ENCODE results near the gene LRRC34.

Gene LRRC34, protein sequence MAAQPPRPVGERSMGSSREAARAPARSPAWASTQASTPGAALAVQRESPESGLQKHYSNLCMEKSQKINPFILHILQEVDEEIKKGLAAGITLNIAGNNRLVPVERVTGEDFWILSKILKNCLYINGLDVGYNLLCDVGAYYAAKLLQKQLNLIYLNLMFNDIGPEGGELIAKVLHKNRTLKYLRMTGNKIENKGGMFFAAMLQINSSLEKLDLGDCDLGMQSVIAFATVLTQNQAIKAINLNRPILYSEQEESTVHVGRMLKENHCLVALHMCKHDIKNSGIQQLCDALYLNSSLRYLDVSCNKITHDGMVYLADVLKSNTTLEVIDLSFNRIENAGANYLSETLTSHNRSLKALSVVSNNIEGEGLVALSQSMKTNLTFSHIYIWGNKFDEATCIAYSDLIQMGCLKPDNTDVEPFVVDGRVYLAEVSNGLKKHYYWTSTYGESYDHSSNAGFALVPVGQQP

DNA sequence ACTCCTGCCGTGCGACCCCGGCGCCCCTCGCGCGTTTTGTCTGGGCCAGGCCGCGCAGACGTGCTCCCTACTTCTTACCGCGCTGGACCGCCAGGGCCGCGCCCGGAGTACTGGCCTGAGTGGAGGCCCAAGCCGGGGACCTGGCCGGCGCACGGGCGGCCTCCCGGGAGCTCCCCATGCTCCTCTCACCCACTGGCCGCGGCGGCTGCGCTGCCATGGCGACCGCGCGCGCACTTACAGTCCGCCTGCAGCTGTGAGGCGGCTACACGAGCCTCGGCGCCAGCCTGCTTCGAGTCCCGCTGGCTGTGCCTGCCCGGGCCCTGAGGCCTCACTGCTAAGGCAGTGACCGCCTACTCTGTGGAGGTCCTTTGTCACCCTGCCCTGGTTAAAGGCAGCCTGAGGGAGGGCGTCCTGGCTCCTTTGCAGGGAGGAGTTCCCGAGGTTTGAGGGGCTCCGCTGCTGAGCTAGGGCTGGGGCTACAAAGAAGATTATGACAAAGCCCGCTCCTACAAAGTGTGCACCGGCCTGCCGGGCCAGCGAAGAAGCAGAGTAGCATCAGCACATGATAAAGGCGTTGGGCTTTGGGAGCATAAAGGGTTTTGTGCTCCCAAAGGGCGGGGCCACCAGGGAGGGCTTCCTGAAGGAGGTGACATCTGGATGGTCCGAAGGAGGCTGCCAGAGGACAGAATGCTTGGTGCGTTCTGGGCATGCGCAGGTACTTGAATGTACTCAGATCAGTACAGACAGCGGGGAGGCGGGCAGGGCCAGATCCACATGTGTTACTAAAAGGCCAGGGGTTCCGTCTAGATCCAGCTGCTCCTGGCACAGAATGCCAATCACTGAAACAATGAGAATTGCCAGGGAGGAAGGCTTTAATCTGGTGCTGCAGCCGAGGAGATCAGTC, at the start of gene LRRC34, which contains the start of gene LRRIQ4:
Gene LRRC34 (minus strand): TSS at position 573 of the 904 bp plus-strand sequence. CDS start 356 bp downstream, at position 217.
Gene LRRIQ4 (plus strand): TSS at position 539 of the 904 bp plus-strand sequence. CDS start 9,052 bp downstream, outside the sequence.
- peak; percentile 70 for DNase-seq

DNA sequence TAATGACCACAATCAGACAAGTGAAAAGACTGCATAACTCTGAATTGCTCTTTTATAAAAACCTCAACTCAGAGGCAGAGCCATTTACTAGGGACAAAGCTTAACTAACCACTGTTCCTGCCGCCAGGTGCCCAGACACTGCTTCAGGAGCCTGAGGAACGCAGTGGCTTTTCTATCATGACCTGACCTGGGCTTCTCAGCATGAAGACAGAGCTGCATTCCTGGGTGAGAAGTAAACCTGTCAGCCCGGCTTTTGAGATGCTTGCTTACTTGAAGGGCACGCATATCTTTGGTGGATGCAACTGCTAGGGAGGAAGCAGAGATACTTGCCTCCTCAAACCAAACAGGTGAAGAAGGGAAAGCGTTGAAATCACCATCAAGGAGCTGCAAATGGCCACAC, 49.2 kb upstream of the LRRC34 start:
- DNase-seq: no peak

DNA sequence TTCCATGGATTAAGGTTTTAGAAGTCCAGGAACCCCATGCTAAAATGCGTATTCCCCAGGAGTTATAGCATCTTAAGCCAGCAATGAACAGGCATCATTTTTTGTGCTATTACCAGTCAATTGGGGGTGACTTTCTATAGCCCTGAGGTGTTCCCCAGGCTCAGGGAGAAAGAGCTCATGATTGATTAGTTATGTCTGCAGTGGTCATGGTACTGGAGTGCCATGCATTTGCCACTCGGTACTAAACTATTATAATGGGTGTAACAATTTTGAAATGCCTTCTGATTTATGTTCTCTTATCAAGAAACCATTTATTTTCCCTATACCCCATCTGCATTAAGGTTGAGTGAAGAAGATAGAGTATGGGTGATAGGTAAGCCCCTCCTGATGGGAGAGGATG, 45.1 kb upstream of the LRRC34 start:
- DNase-seq: no peak

DNA sequence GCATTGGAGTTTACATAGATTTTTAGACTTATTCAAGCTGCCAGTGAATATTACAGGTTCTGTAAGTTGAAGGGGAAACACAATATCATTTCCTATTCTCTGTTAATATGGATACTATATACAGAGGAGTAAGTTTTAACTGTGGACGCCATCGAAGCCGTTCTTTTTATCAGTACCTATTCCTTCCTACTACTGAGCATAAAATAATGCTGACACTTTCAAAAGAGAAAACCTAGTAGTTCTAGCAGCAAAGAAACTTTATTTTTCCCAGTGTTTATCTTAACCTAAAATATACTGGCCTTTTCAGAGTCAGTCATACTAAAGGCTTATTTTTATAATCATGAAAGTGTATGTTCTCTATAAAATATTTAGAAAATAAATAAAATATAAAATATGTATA, 42.8 kb upstream of the LRRC34 start:
- no peak for DNase-seq

DNA sequence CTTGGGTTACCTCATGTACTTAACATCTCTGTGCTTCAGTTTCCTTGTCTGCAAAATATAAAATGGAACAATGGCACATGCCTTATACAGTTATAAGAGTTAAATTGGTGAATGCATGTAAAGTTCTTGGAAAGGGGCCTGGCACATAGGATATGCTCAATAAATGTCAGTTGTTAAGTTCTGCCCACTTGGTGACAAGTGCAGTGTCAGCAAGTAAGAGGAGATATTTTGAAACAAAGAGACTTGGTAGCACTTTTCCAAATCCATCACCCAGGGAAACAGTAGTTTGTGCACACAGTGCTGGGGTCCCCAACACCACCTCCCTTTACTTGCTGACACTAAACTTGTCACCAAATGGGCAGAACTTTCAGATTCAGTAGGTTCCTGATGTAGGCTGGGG, 37.9 kb upstream of the LRRC34 start:
- DNase-seq: no peak

DNA sequence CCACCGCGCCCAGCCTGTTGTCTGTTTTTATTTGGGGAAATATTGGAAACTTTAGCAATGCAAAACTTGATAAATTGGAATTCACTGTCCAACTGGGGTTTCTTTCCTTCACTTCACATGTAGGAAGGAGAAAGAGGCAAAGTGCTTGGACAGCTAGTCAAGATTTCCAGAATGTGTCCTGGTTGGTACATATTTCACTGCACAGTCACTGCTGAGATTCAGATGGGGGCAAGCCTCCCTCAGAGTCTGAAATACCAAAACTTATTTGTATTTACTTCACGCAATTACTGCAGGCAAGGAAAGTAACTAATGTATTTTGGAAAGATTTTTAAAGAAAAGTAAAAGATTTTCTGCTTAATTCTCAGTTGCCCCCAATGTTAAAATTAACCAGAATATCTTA, 36.0 kb upstream of the LRRC34 start:
- DNase-seq: no peak

DNA sequence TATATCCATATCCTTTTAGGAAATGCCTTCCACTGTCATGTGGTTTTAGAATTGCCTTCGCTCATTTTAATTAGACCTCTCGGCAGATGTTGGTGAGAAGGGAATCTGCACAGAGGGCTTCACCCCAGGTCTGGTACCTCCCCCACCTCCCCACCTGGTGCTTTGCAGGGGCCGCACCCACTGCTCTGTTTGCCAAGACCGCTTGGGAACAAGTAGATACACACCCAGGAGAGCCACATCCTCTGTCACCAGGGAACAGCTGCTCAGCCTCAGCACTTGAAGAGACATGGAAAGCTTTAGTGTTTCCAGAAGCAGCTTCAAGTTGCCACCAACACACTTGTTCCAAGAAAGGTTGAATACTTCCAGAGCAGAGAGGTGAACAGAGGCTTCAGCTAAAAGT, 35.2 kb upstream of the LRRC34 start:
- DNase-seq: no peak

DNA sequence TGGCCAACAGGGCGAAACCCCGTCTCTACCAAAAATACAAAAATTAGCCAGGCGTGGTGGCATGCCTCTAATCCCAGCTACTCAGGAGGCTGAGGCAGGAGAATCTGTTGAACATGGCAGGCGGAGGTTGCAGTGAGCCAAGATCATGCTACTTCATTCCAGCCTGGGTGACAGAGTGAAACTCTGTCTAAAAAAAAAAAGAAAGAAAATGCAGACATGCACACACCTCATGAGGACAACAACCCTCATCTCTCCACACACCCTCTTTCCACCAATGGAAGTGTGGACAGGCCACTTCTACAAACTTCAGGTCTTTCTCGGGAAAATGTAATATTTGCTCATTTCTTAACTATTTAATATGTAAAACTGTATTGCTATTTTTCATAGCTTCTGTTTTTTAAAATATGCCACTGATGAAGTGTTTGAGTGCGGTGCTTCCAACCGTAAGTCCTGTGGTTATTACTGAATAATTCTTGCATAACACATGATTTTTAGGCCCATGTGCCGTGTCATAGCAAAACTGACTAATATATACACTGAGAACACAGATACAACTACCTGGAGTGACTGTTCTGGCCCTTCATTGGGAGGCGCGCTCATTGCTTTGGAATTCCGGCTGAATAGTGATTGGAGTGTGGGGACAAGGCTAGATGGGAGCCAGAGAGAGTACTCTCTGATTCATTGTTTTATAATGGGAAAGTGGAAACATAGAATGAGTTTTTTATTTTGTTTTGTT, 33.9 kb upstream of the LRRC34 start:
- no peak for DNase-seq

DNA sequence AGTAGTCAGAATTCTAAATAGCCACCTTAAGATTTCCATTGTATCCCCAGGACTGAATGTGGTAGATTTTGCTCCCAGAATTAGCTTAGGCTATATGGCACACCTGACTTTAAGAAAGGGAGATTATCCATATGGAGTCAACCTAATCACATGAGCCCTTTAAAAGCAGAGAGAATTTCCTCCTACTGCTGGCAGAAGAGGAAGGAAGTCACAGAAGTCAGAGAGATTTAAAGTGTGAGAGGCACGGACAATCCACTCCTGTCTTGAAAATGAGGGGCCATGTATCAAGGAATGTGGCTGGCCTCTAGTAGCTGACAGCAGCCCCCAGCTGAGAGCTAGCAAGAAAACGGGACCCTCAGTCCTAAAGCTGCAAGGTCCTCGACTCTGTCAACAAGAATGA, 30.3 kb upstream of the LRRC34 start:
- DNase-seq: no peak

DNA sequence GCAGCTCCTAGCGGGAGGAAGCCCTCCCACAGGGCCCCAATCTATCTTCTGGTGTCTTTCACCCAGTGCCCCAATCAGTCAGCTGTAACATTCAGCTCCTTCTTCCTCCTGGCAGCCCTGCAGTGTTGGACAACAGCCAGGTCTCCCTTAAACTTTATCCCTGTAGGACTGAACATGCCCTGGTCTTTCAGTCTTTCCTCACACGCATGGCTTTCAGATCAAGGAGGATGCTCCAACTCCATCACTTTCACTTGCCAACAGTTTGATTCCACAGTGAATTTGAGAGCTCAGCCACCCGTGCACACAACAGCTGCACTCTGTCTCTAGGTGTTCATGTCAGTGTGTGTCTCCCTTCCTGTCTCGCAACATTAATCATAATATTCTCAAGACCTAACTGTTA, 28.5 kb upstream of the LRRC34 start:
- DNase-seq: no peak

DNA sequence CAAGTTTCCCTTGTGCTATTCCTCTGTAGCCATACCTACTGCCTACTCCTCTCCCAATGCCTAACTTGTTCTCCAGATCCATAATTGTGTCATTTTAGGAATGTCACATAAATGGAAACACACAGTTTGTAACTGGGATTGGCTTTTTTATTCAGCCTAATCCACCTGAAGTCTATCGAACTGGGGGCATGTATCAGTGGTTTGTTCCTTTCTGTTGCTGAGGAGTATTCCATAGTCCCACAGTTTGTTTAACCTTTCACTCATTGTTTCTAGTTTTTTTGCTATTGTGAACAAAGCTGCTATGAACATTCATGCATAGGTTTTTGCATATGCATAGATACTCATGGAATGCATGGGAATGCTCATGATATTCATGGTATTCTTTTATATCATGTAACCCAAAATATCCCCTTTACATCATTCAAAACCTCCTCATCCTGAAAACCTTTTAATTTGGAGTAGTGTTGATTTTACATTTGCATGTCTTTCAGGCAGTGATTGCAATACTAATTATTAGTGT, 25.9 kb upstream of the LRRC34 start:
- DNase-seq: no peak

DNA sequence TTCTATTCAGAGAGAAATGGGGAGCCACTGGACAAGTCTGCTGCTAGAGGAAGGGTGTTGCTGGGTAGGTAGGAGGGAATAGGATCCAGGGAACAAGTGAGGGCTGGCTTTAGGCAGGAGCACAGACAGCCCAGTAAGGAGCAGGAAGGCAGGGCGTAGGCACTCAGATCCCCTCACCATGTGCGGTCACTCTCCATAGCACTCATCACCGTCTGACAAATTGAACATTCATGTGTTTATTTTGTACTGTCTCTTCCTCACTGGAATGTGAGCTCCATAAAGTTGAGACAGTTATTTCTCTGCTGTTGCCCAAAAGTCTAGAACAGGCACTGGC, 24.2 kb upstream of the LRRC34 start:
- no peak for DNase-seq

DNA sequence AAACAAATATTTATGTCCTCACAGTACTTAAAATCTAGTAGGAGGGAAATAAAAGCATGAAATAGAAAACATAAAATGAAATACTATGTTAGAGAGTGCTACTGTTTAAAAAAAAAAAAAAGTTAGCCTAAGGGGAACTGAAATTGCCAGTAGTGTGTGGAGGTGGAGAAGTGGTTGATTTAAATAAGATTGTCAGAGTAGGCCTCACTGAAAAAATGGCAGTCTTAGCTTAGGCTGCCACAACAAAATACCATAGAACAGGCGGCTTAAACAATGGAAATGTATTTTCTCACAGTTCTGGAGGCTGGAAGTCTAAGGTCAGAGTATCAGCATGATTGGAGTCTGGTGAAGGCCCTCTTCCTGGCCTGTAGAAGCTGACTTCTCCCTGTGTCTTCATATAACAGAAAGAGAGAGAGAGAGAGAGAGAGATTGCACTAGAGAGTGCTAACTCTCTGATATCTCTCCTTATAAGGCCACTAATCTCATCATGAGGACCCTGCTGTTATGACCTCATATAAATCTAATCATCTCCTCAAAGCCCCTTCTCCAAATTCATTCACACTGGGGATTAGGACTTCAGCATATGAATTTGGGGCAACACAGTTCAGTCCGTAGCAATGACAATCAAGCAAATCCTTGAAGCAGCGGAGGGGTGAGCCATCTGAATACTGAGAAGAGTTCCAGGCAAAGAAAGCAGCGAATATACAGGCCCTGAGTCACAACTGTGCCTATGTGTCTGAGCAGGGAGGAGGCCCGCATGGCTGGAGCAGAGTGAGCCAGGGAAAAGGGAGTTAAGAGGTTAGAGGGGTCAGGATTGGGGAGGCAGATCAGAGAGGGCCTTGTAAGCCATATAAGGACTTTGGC, 23.6 kb upstream of the LRRC34 start:
- no peak for DNase-seq

DNA sequence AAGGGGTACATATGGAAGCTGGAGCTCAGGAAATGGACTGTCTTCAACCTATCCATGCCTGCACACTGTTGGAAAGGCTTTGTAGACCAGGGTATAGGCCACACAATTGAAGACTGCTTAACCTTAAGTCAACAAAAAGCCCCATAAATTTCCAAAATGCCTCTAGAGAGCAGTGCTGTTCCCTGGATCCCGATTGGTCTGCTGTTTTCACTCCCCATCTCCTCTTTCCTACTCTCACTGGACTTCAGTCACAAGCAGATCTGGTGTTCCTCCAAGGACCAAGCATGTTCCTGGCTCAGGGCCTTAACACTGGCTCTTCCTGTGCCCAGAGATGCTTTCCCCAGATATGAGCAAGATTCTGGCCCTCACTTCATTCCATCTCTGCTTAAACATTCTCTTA, 22.8 kb upstream of the LRRC34 start:
- DNase-seq: no peak

DNA sequence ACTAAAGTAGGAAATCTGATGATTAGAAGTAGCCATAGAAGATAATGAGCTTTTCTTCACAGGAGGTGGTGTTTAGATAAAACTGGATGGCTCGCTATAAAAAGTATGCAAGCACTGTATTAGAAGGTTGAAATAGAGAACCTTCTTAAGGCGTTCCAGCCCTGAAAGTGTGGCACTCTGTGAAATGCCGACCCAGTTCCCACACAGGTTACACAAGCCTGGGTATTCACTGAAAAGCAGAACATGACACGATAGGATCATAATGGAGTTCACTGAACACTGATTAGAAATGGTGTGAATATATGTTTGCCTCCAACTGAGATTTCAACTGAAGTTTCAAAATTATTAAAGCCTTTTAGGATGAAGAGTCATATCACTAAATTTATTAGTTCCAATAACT, 15.0 kb upstream of the LRRC34 start:
- no peak for DNase-seq

DNA sequence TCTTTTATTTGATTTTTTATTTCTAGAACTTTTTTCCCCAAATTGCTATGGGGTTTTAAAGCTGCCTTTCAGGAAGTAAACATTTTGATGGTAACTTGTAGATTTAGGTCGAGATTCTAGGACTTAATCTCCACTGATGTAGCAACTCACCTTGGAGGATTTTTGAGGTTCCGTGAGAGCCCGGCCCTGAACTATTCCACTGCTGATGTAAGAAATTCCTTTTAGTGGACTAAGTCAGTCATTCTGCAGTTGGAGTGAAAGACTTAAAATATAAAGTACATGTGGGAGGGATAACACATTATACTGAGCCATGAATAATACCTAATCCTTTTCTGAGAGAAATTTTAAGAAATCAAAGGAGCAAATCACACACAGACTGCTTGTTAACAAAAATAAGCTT, 12.6 kb upstream of the LRRC34 start:
- no peak for DNase-seq

DNA sequence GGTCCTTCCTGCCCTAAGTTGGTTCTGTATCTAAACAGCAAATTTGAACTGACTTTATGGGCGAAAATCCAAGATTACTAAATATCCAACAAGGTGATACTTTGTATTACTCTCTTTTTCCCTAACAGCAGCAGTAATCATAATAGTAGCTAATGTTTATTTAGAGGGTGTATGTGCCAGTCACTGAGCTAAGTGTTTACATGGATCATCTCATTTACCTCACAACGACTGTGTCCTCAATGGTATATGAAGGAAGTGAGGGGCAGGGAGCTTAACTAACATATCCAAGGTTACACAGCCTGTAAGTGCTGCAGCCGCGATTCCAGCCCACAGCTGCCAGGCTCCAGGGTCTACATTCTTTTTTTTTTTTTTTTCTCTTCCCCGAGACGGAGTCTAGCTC, 10.3 kb upstream of the LRRC34 start:
- DNase-seq: no peak

DNA sequence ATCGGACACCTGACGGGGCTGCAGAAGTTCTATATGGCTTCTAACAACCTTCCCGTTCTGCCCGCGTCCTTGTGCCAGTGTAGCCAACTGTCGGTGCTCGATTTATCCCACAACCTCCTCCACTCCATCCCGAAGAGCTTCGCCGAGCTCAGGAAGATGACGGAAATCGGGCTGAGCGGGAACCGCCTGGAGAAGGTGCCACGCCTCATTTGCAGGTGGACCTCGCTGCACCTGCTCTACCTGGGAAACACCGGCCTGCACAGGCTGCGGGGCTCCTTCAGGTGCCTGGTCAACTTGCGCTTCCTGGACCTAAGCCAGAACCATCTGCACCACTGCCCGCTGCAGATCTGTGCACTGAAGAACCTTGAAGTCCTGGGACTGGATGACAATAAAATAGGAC, 9.8 kb upstream of the LRRC34 start:
- DNase-seq: no peak

DNA sequence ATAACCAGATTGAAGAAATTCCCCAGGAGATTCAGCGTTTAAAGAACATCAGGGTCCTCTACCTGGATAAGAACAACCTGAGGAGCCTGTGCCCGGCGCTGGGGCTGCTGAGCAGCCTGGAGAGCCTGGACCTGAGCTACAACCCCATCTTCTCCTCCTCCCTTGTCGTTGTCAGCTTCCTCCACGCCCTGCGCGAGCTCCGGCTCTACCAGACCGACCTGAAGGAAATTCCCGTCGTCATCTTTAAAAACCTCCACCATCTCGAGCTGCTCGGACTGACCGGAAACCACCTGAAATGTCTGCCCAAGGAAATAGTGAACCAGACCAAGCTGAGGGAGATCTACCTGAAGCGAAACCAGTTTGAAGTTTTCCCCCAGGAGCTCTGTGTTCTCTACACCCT, 9.4 kb upstream of the LRRC34 start:
- DNase-seq: no peak

DNA sequence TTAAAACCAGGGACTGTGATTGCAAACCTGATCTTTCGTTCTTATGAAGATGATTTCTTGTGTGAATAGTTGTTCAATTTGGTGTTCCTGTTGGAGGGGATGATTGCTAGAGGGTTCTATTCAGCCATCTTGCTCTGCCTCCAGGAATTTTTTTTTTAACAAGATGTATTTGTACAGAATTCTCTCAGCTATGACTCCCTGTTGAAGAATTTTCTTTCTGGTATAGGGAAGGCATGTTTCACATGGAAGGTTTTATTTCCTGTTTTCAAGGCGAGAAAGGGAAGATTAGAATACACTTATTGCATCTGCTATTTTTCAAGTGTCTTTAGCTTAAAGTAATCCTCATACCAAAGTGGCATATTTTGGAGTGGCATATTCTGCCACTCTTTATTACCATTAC, 5.6 kb upstream of the LRRC34 start:
- DNase-seq: no peak

DNA sequence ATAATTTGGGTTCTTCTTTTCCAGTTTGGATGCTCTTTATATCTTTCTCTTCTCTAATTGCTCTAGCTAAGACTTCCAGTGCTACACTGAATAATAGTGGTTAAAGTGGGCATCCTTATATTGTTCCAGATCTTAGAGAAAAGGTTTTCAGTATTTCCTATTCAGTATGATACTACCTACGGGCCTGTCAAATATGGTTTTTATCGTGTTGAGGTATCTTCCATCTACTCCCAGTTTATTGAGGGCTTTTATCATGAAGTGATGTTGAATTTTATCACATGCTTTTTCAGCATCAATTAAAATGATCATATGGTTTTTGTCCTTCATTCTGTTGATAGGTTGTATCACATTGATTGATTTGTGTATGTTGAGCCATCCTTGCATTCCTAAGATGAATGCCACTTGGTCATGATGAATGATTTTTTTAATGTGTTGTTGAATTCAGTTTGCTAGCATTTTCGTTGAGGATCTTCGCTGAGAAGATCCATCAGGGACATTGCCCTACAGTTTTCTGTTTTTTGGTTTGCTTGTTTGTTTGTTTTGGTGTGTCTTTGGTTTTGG, 3.0 kb upstream of the LRRC34 start:
- DNase-seq: no peak
